H7 (cell line): ENCODE results near the gene URGCP. TPM values are rescaled to one million over a fixed set of nuclear protein-coding genes. Genes with fewer than 3 reads are reported as not detected.

Source experiments
- DNase-seq: peaks from one replicate; pipeline ENCODE4 v3.0.0; 2012
- H3K27me3 ChIP-seq: 2 replicates; pipeline ENCODE4 v1.6.0; 2011; ENCODE audit warnings: mild to moderate bottlenecking, low read length; ENCODE audit not compliant: control insufficient read depth, insufficient read depth
- H3K36me3 ChIP-seq: replicated peaks from 2 replicates; pipeline ENCODE4 v1.5.1; 2011; ENCODE audit warnings: low read length; ENCODE audit not compliant: control insufficient read depth, insufficient read depth
- H3K4me3 ChIP-seq: 2 replicates; pipeline ENCODE4 v1.5.1; 2011; ENCODE audit warnings: low read depth, mild to moderate bottlenecking, control low read depth, low read length, moderate library complexity; ENCODE audit not compliant: insufficient read depth
- total RNA-seq: library from RNA; depleted of rRNA; stranded (reverse); fragments of >200 nt; shearing (Covaris generic); gene quantifications from 2 replicates; pipeline ENCODE4 v1.2.3, GENCODE V29; 2014

Gene URGCP
- total RNA-seq, 1 experiment from 2014 or later, result 16.2 TPM

GRCh38 chr7:43872406-43873110, 33.8 kb downstream of the URGCP start:
- no peaks in the 10 kb centered on the region; the same call in 1 of the 2 replicates for H3K27me3 ChIP-seq
- no peak overlapping the region for H3K4me3 ChIP-seq
- no peaks in the 10 kb centered on the region; the same call in 1 of the 2 replicates for H3K36me3 ChIP-seq
- DNase-seq, result peak; percentile 31

- DNase-seq, result no peak
- Histone ChIP-seq H3K4me3 (no peak overlapping the region), H3K36me3 (no peaks in the 10 kb centered on the region; the same call in 1 of the 2 replicates), H3K27me3 (no peaks in the 10 kb centered on the region; the same call in 1 of the 2 replicates)
Observed at GRCh38 chr7:43871064-43871463, 35.3 kb downstream of the URGCP start.

GRCh38 chr7:43870316-43870715, 36.1 kb downstream of the URGCP start:
- DNase-seq, result no peak
- Histone ChIP-seq H3K36me3 (no peaks in the 10 kb centered on the region; the same call in 1 of the 2 replicates), H3K4me3 (no peak overlapping the region), H3K27me3 (no peaks in the 10 kb centered on the region; the same call in 1 of the 2 replicates)

DNA sequence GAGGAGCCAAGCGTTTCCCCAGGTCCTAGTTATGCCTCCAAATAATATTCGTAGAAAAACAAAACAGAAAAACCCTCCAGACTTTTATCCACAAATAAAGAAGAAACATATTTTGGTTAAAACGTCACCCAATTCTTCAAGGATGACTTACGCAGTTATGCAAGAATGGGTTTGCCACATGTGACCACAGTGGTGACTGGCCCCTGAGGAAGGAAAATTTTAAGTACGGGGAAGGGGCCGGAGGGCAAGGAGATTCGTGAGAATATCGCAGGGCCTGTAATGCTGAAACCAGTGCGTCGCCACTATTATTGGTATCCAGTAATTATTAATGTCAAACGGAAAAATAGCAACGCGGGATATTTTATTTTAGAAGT, 36.5 kb downstream of the URGCP start:
- Histone ChIP-seq H3K4me3 (peak overlapping the region; percentile 77), H3K36me3 (no peaks in the 10 kb centered on the region; the same call in 1 of the 2 replicates), H3K27me3 (no peaks in the 10 kb centered on the region; the same call in 1 of the 2 replicates)
- DNase-seq, result peak; percentile 38

DNA sequence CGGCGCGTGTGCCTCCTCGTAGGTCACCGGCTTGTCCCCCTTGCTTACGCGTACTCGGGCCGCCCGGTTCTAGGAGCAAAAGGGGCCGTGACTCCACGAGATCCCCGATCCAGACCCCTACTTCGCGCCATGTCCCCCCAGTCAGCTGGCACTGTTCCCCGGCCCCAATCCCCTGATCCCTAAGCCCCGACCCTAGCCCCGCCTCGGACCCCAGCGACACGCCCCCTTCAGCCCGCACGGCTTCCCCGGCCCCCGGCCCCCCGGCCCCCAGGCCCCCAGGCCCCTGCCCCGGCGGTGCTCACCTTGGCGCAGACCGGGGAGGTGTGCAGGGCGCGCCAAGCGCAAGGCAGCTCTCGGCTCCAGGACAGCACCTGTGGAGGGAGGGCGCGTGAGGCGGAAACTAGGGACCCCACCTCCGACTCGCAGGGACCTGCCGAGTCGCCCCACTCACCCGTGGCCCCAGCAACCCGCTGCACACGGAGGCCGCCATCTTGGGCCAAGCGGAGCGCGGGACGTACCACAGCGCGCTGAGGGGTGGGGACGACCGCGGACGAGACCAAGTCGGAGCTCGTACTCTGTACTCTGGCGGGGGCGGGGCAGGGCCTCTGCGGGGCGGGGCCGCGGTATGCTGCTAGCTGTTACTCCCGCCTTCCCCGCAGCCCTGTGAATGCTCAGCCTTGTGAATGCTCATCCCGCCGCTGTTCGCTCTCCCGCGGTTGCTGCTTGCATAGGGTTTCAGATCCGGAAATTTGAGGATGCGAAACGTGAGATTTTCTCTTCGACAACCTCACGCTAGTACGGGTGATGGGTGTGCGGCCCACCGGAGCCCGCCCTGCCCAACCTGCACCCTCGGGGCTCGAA, 37.2 kb downstream of the URGCP start, which contains the start of gene MRPS24:
MRPS24 (minus strand) TSS at position 512 of the 861 bp plus-strand sequence; CDS start at position 490, 22 bp downstream.
- Histone ChIP-seq H3K4me3 (peak within 1 kb of the TSS; percentile 77), H3K27me3 (no peaks in the 10 kb centered on the region; the same call in 1 of the 2 replicates), H3K36me3 (no peaks in the 10 kb centered on the region; the same call in 1 of the 2 replicates)
- peak; percentile 97 for DNase-seq

DNA sequence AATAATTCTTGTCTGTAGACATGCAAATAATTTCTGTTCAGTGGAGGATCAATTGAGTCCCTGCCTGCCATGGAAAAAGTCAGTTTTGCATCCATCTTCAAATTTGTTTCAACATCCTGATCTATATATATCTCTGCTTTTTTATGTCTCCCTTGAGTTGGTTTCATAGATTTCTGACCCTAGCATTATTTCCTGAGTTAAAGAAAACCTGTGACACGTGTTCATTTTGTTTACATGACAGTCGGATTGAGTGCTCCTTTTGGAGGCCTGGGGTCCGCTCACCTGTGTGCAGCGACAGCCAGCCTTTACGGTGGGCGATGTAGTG, 37.8 kb downstream of the URGCP start:
- Histone ChIP-seq H3K27me3 (no peaks in the 10 kb centered on the region; the same call in 1 of the 2 replicates), H3K4me3 (peak overlapping the region; percentile 77), H3K36me3 (no peaks in the 10 kb centered on the region; the same call in 1 of the 2 replicates)
- no peak for DNase-seq

GRCh38 chr7:43868181-43868580, 38.2 kb downstream of the URGCP start:
- H3K4me3 ChIP-seq, result peak overlapping the region; percentile 77; the same call in 1 of the 2 replicates
- H3K27me3 ChIP-seq, result no peaks in the 10 kb centered on the region; the same call in 1 of the 2 replicates
- no peak for DNase-seq
- H3K36me3 ChIP-seq, result no peaks in the 10 kb centered on the region; the same call in 1 of the 2 replicates

GRCh38 chr7:43865277-43865676, 41.1 kb downstream of the URGCP start:
- DNase-seq, result no peak
- no peaks in the 10 kb centered on the region; the same call in 1 of the 2 replicates for H3K36me3 ChIP-seq
- no peak overlapping the region for H3K4me3 ChIP-seq
- no peaks in the 10 kb centered on the region for H3K27me3 ChIP-seq

DNA sequence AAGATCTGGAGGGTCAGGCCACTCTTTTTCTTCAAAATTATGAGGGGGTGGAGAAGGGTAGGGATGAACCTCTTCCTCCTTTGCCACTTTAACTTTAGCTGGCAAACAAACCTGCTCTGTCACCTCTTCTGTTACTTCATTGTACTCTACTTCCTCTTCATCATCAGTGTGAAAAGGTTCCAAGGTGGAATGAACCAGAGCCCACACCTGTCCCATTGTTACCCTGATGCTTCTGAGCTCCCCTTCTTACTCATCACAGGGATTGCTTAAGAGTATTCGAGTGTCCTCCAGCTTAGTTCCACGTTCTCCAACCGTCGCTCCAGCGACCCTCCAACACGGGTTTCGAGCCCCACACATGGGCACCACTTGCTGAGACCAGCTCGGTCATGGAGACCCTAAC, 42.3 kb downstream of the URGCP start:
- no peaks in the 10 kb centered on the region for H3K27me3 ChIP-seq
- H3K4me3 ChIP-seq, result no peak overlapping the region
- no peak for DNase-seq
- no peaks in the 10 kb centered on the region; the same call in 1 of the 2 replicates for H3K36me3 ChIP-seq

DNA sequence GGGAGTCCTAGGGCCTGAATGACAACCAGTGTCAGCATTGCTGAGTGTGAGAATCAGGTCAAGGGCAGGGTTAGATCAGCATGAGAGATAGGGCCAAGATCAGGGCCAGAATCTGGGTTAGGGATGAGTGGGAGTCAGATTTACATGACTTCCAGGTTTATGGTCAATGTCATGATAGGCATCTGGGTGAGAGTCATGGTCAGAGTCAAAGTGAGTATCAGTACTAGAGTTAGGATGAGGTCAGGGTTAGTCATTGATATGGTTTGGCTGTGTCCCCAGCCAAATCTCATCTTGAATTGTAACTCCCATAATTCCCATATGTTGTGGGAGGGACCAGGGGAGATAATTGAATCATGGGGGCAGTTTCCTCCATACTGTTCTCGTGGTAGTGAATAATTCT, 49.4 kb downstream of the URGCP start:
- no peak overlapping the region for H3K4me3 ChIP-seq
- H3K36me3 ChIP-seq, result no peaks in the 10 kb centered on the region
- no peaks in the 10 kb centered on the region for H3K27me3 ChIP-seq
- DNase-seq, result no peak

DNA sequence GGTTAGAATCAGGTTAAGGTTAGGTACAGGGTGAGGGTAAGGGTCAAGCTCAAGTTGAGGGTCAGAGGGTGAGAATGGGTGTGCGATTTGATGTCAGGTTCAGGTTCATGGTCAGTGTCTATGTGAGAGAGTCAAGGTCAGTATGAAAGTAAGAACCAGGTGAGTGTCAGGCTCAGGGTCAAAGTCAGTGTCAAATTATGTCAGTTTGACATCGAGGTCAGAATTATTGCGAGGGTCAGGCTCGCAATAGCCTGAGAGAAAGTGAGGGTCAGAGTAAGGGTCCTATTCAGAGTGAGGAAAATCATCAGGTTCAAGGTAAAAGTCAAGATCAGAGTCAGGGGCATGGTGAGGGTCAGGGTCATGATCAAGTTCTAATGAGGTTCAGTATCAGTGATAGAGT, 50.1 kb downstream of the URGCP start:
- no peak for DNase-seq
- Histone ChIP-seq H3K36me3 (no peaks in the 10 kb centered on the region), H3K4me3 (no peak overlapping the region), H3K27me3 (no peaks in the 10 kb centered on the region)

GRCh38 chr7:43855176-43855575, 51.2 kb downstream of the URGCP start:
- no peak for DNase-seq
- Histone ChIP-seq H3K36me3 (no peaks in the 10 kb centered on the region), H3K4me3 (no peak overlapping the region), H3K27me3 (no peaks in the 10 kb centered on the region)

DNA sequence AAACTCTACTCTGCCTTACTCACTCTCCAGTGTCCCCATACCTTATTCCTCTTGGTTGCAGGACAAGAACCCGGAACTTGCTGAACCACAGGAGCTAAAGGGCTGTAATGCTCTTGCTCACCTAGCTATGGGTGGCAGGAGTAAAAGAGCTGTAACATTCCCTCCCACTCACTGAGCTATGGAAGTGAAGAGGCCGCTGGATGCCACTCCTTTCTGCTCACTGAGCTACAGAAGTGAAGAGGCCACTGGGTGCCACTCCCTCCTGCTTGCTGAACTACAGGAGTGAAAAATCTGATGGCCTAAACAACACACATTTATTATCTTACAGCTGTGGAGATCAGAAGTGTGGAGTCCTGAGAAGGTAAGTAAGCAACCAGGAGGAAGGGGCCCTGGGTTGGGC, 54.6 kb downstream of the URGCP start:
- Histone ChIP-seq H3K27me3 (no peaks in the 10 kb centered on the region), H3K4me3 (no peak overlapping the region), H3K36me3 (no peaks in the 10 kb centered on the region)
- DNase-seq, result no peak

DNA sequence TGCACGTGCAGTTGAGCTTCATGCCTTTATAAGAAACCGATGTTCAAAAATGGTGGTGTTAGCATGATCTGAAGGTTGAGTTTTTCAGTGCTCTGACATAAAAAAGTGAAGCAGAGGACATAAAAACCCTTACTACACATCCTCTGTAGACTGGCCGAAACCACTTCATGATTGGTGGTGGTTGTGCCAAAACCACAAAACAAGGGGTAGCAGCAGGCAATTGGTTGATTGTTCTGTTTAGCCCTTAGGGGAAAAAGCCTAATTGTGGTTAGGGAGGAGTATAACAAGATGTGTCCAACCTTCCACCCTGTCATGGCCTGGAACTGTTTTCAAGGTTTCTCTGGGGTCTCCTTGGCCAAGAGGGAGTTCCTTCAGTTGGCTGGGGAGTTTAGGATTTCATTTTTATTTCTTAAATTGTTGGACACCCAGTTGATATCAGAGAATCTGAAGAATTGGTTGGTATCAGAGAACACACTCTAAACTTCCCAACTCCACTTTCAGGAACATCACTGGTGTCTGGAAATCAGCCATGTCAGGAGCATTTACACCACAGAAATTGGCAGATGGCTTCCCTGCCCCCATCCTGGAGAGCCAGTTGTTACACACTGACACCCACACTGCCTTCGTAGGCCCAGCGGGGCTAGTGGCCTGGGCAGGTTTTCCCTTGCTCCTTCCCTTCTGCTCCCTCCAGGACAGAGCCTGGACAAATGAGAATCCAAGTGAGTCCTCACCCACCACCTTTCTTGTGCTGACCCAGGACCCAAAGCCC, 55.9 kb downstream of the URGCP start:
- no peak overlapping the region for H3K4me3 ChIP-seq
- no peaks in the 10 kb centered on the region for H3K27me3 ChIP-seq
- DNase-seq, result no peak
- no peaks in the 10 kb centered on the region for H3K36me3 ChIP-seq
